HFFc6 (cell line): ENCODE data around the gene SIAH1. TPM values are rescaled to one million over a fixed set of nuclear protein-coding genes. Genes with fewer than 3 reads are reported as not detected.
A peak's percentile ranks its signal among the peaks of the same experiment; 100 is the strongest.

Experiments
- DNase-seq: peaks from one replicate; pipeline ENCODE4 v3.0.0-alpha.2; 2018
- H3K27ac Mint-ChIP-seq: 2 replicates; pipeline ENCODE4 v1.8.0; 2020; ENCODE audit warnings: mild to moderate bottlenecking, mixed read lengths
- H3K27me3 Mint-ChIP-seq: 2 replicates; pipeline ENCODE4 v1.8.0; 2021; ENCODE audit warnings: mild to moderate bottlenecking, moderate library complexity, mixed read lengths; ENCODE audit not compliant: insufficient read depth
- H3K36me3 Mint-ChIP-seq: 2 replicates; pipeline ENCODE4 v1.8.0; 2021; ENCODE audit warnings: low read depth, mixed read lengths
- H3K4me1 Mint-ChIP-seq: 2 replicates; pipeline ENCODE4 v1.8.0; 2020; ENCODE audit warnings: low read depth, mixed read lengths
- H3K4me3 Mint-ChIP-seq: 2 replicates; pipeline ENCODE4 v1.8.0; 2020; ENCODE audit warnings: mild to moderate bottlenecking, moderate library complexity, mixed read lengths
- H3K9me3 Mint-ChIP-seq: 2 replicates; pipeline ENCODE4 v1.8.0; 2020; ENCODE audit warnings: mild to moderate bottlenecking, mixed read lengths
- total RNA-seq, 6 experiments: library from RNA; stranded (reverse); fragmentation: NEBNext Ultra II Directional; extraction: Animal tissue kit (Norgen Biotek cat#: 25700); gene quantifications; 2 replicates in 1 of 6; 3 replicates in 5 of 6; pipeline ENCODE4 v1.2.3, GENCODE V29; 2021
- TF ChIP-seq, protein P1 (sequence below): fragments of 200-600 bp; sonication (generic); IDR thresholded peaks from 2 replicates; pipeline ENCODE4 v1.5.0; 2021; ENCODE audit warnings: antibody characterized with exemption, mild to moderate bottlenecking

Gene SIAH1
- total RNA-seq, 6 experiments from 2014 or later = 8.8 to 11.9 (median 10.2) TPM

DNA sequence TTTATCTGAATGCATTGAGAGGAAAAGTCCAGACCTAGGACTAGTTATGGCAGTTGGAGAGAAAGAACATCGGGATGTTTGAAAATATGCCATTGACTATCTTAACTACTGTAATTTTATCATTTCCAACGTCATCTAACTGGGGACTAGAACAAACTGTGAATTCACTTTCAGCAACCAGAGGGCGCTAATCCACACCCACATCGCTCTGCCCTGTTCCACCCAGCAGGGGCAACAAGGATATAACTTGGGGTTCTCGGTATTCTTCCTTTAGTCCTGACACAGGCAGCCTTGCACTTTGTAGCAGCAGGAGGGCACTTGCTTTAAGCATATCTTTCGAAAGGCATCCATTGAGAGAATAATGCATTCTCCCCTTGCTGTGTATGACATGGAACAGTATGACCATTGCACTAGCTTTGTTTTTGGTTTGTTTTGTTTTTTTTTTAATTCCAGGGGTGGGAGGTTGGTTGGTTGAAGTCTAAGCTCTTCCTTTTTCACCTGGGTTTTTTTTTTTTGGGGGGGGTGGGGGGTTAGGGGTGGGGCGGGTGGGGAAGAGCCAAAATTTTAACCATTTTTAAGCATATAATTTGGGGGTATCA lies 31.5 kb downstream of the SIAH1 start:
- TF ChIP-seq, protein P1, sequence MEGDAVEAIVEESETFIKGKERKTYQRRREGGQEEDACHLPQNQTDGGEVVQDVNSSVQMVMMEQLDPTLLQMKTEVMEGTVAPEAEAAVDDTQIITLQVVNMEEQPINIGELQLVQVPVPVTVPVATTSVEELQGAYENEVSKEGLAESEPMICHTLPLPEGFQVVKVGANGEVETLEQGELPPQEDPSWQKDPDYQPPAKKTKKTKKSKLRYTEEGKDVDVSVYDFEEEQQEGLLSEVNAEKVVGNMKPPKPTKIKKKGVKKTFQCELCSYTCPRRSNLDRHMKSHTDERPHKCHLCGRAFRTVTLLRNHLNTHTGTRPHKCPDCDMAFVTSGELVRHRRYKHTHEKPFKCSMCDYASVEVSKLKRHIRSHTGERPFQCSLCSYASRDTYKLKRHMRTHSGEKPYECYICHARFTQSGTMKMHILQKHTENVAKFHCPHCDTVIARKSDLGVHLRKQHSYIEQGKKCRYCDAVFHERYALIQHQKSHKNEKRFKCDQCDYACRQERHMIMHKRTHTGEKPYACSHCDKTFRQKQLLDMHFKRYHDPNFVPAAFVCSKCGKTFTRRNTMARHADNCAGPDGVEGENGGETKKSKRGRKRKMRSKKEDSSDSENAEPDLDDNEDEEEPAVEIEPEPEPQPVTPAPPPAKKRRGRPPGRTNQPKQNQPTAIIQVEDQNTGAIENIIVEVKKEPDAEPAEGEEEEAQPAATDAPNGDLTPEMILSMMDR = peak; percentile 93
- H3K4me3 Mint-ChIP-seq = no peak overlapping the region
- peaks cover 2% of the 10 kb centered on the region for H3K27me3 Mint-ChIP-seq
- DNase-seq = peak; percentile 72
- no peaks in the 10 kb centered on the region for H3K9me3 Mint-ChIP-seq
- H3K4me1 Mint-ChIP-seq = peaks cover 20% of the 10 kb centered on the region
- peak overlapping the region; percentile 70; the same call in 1 of the 2 replicates for H3K27ac Mint-ChIP-seq
- peaks cover 18% of the 10 kb centered on the region for H3K36me3 Mint-ChIP-seq

- no peak overlapping the region for H3K4me3 Mint-ChIP-seq
- H3K36me3 Mint-ChIP-seq = peaks cover 15% of the 10 kb centered on the region
- peaks cover 20% of the 10 kb centered on the region for H3K4me1 Mint-ChIP-seq
- peaks cover 2% of the 10 kb centered on the region for H3K27me3 Mint-ChIP-seq
- H3K27ac Mint-ChIP-seq = no peak overlapping the region
- TF ChIP-seq, protein P1 = no peak
- no peaks in the 10 kb centered on the region for H3K9me3 Mint-ChIP-seq
- DNase-seq = no peak
These were observed 32.4 kb downstream of the SIAH1 start for GRCh38 chr16:48352648-48353390.

DNA sequence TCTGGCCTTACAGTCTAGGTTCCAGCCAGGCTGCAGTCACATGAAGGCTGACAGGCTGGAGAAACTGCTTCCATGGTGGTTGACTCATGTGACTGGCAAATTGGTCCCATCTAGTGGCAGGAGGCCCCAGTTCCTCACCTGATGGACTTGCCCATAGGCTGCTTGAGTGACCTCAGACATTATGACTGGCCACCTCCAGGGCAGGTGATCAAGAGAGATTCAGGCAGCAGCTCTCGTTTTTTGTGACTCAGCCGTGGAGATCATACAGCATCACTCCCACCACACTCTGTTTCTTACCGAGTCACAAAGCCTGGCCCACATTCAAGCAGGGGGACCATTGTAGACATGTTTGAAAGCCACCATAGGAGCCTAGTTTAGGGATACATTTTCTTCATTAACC lies 34.5 kb downstream of the SIAH1 start:
- Mint-ChIP-seq H3K27ac (no peak overlapping the region), H3K4me3 (no peak overlapping the region), H3K9me3 (no peaks in the 10 kb centered on the region), H3K36me3 (peaks cover 16% of the 10 kb centered on the region; the same call in 1 of the 2 replicates), H3K4me1 (peaks cover 13% of the 10 kb centered on the region; the same call in 1 of the 2 replicates), H3K27me3 (peaks cover 2% of the 10 kb centered on the region)
- TF ChIP-seq, protein P1 = no peak
- no peak for DNase-seq

DNA sequence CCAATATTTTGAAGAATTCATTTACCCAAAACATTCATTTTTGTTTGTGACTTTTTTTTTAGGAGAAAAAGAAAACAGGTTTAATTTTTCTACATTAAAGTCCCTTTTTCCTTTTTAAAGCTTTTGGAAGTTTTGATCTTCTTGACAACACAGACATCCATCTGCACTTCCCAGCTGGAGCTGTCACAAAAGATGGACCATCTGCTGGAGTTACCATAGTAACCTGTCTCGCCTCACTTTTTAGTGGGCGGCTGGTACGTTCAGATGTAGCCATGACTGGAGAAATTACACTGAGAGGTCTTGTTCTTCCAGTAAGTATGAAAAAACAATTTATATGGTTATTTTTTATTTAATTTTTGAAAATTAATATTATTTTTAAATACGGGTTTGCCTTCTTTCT lies 37.2 kb downstream of the SIAH1 start:
- Mint-ChIP-seq H3K27ac (no peak overlapping the region), H3K36me3 (peaks cover 22% of the 10 kb centered on the region), H3K4me1 (no peaks in the 10 kb centered on the region), H3K9me3 (no peaks in the 10 kb centered on the region), H3K4me3 (no peak overlapping the region), H3K27me3 (peaks cover 2% of the 10 kb centered on the region)
- TF ChIP-seq, protein P1 = no peak
- DNase-seq = no peak

- H3K9me3 Mint-ChIP-seq = no peaks in the 10 kb centered on the region
- H3K27me3 Mint-ChIP-seq = peaks cover 2% of the 10 kb centered on the region
- TF ChIP-seq, protein P1 = no peak
- peaks cover 24% of the 10 kb centered on the region for H3K36me3 Mint-ChIP-seq
- H3K4me1 Mint-ChIP-seq = no peaks in the 10 kb centered on the region
- H3K4me3 Mint-ChIP-seq = no peak overlapping the region
- DNase-seq = no peak
- no peak overlapping the region for H3K27ac Mint-ChIP-seq
These were observed 37.9 kb downstream of the SIAH1 start for GRCh38 chr16:48347191-48347865.
